NCI-H2196 treated with DMSO at 0.1 percent for 48 hours (cell line): ENCODE measurements around the gene SLC6A13.
A peak's percentile ranks its signal among the peaks of the same experiment; 100 is the strongest.
"Not testable (repeated sequence)": the region's sequence is repeated elsewhere in the genome, so short reads cannot be mapped to it uniquely, and the experiment has no call there.

Source experiments
- DNase-seq: peaks from one replicate; lab custom pipeline; 2025; ENCODE audit not compliant: unreplicated experiment; lab: John Stamatoyannopoulos, UW

Gene SLC6A13

GRCh38 chr12:201361-201760 lies 61.3 kb downstream of the SLC6A13 start:
- no peak for DNase-seq

GRCh38 chr12:198705-199104 lies 63.9 kb downstream of the SLC6A13 start:
- DNase-seq: no peak

GRCh38 chr12:197911-198695 lies 64.5 kb downstream of the SLC6A13 start:
- DNase-seq: no peak

GRCh38 chr12:197347-197746 lies 65.3 kb downstream of the SLC6A13 start:
- DNase-seq: no peak

- no peak for DNase-seq
Measured at GRCh38 chr12:196436-196835, 66.2 kb downstream of the SLC6A13 start.

- no peak for DNase-seq
Measured at GRCh38 chr12:195951-196350, 66.7 kb downstream of the SLC6A13 start.

GRCh38 chr12:195156-195555 lies 67.5 kb downstream of the SLC6A13 start:
- DNase-seq: no peak

- DNase-seq: no peak
Measured at GRCh38 chr12:194276-194675, 68.4 kb downstream of the SLC6A13 start.

GRCh38 chr12:193261-193660 lies 69.4 kb downstream of the SLC6A13 start:
- no peak for DNase-seq

GRCh38 chr12:191541-191940 lies 71.1 kb downstream of the SLC6A13 start:
- no peak for DNase-seq

GRCh38 chr12:190881-191280 lies 71.8 kb downstream of the SLC6A13 start:
- no peak for DNase-seq

GRCh38 chr12:189622-189962 lies 73.0 kb downstream of the SLC6A13 start:
- DNase-seq: no peak

GRCh38 chr12:188910-189621 lies 73.6 kb downstream of the SLC6A13 start:
- peak; percentile 3 for DNase-seq

GRCh38 chr12:187986-188909 lies 74.4 kb downstream of the SLC6A13 start:
- not testable (repeated sequence) for DNase-seq

GRCh38 chr12:186006-186625 lies 76.5 kb downstream of the SLC6A13 start:
- DNase-seq: no peak

GRCh38 chr12:185576-185955 lies 77.1 kb downstream of the SLC6A13 start:
- DNase-seq: no peak

GRCh38 chr12:184811-185575 lies 77.6 kb downstream of the SLC6A13 start:
- no peak for DNase-seq

GRCh38 chr12:182381-182892 lies 80.2 kb downstream of the SLC6A13 start:
- no peak for DNase-seq

GRCh38 chr12:181921-182320 lies 80.7 kb downstream of the SLC6A13 start:
- DNase-seq: no peak

- DNase-seq: no peak
Measured at GRCh38 chr12:180445-180844, 82.2 kb downstream of the SLC6A13 start.
